Trophoblast cell (in vitro differentiated cells and primary cell): Measurements from ENCODE around the gene LRRC2.
A peak's percentile ranks its signal among the peaks of the same experiment; 100 is the strongest.

Experiments used
- DNase-seq, 2 donors: peaks; one replicate each; pipeline ENCODE4 v3.0.0-alpha.2; 2016
- H2AFZ ChIP-seq: 2 replicates; pipeline ENCODE4 v1.6.1; 2013; ENCODE audit warnings: low read length, moderate library complexity, mild to moderate bottlenecking; ENCODE audit not compliant: insufficient read depth, poor library complexity
- H2AK5ac ChIP-seq: 2 replicates; pipeline ENCODE4 v1.6.1; 2013; ENCODE audit warnings: mild to moderate bottlenecking, low read length
- H2BK120ac ChIP-seq: 2 replicates; pipeline ENCODE4 v1.6.1; 2013; ENCODE audit warnings: low read length, mild to moderate bottlenecking, moderate library complexity; ENCODE audit not compliant: insufficient read depth, poor library complexity
- H2BK12ac ChIP-seq: 2 replicates; pipeline ENCODE4 v1.6.1; 2013; ENCODE audit warnings: mild to moderate bottlenecking, low read length, moderate library complexity
- H2BK5ac ChIP-seq: 2 replicates; pipeline ENCODE4 v1.6.1; 2013; ENCODE audit warnings: low read length, low read depth, moderate library complexity, mild to moderate bottlenecking; ENCODE audit not compliant: poor library complexity
- H3K14ac ChIP-seq: 2 replicates; pipeline ENCODE4 v1.6.1; 2013; ENCODE audit warnings: mild to moderate bottlenecking, low read length
- H3K18ac ChIP-seq: 2 replicates; pipeline ENCODE4 v1.6.1; 2013; ENCODE audit warnings: mild to moderate bottlenecking, low read length
- H3K23ac ChIP-seq: 2 replicates; pipeline ENCODE4 v1.6.1; 2013; ENCODE audit warnings: low read length
- H3K27ac ChIP-seq: 2 replicates; pipeline ENCODE4 v1.5.1; 2013; ENCODE audit warnings: low read depth, mild to moderate bottlenecking, inconsistent platforms, low read length, moderate library complexity
- H3K27me3 ChIP-seq: 2 replicates; pipeline ENCODE4 v1.6.1; 2013; ENCODE audit warnings: inconsistent platforms, mild to moderate bottlenecking, low read length, moderate library complexity; ENCODE audit not compliant: insufficient read depth
- H3K36me3 ChIP-seq, 2 experiments: 1 replicate in 1 of 2; 2 replicates in 1 of 2; pipeline ENCODE4 v1.6.1; 2013; ENCODE audit warnings: low read length in 2 of 2, mild to moderate bottlenecking in 2 of 2, moderate library complexity in 1 of 2; ENCODE audit not compliant: insufficient read depth in 2 of 2, control insufficient read depth in 1 of 2
- H3K4ac ChIP-seq: 2 replicates; pipeline ENCODE4 v1.6.1; 2013; ENCODE audit warnings: low read depth, mild to moderate bottlenecking, low read length, moderate library complexity
- H3K4me1 ChIP-seq, 2 experiments: 1 replicate in 1 of 2; 2 replicates in 1 of 2; pipeline ENCODE4 v1.6.1; 2013; ENCODE audit warnings: low read length in 2 of 2, mild to moderate bottlenecking in 2 of 2, moderate library complexity in 1 of 2; ENCODE audit not compliant: insufficient read depth in 2 of 2, control insufficient read depth in 1 of 2
- H3K4me2 ChIP-seq: 2 replicates; pipeline ENCODE4 v1.6.1; 2013; ENCODE audit warnings: inconsistent platforms, mild to moderate bottlenecking, low read length, moderate library complexity
- H3K4me3 ChIP-seq: 2 replicates; pipeline ENCODE4 v1.5.1; 2013; ENCODE audit warnings: mild to moderate bottlenecking, low read depth, low read length, inconsistent platforms
- H3K79me1 ChIP-seq: one replicate; pipeline ENCODE4 v1.6.1; 2013; ENCODE audit warnings: low read length
- H3K79me2 ChIP-seq: 2 replicates; pipeline ENCODE4 v1.6.1; 2013; ENCODE audit warnings: low read length, mild to moderate bottlenecking; ENCODE audit not compliant: control insufficient read depth, insufficient read depth, poor library complexity
- H3K9ac ChIP-seq: 2 replicates; pipeline ENCODE4 v1.6.1; 2013; ENCODE audit warnings: mild to moderate bottlenecking, low read length
- H3K9me3 ChIP-seq: 2 replicates; pipeline ENCODE4 v1.6.1; 2013; ENCODE audit warnings: low read depth, mild to moderate bottlenecking, control low read depth, inconsistent platforms, low read length; ENCODE audit not compliant: insufficient read depth
- H4K12ac ChIP-seq: 2 replicates; pipeline ENCODE4 v1.6.1; 2013; ENCODE audit warnings: low read depth, mild to moderate bottlenecking, low read length, moderate library complexity
- H4K8ac ChIP-seq: 2 replicates; pipeline ENCODE4 v1.6.1; 2013; ENCODE audit warnings: low read depth, mild to moderate bottlenecking, low read length, moderate library complexity
- H4K91ac ChIP-seq: one replicate; pipeline ENCODE4 v1.6.1; 2013; ENCODE audit warnings: low read depth, mild to moderate bottlenecking, low read length, moderate library complexity
- WGBS: extraction: QIAGEN DNeasy Blood & Tissue Kit; methylation state at CpG from one replicate; pipeline ENCODE4 v1.1.7; 2013; ENCODE audit warnings: missing lambda C conversion rate; ENCODE audit not compliant: insufficient read length, insufficient coverage; ENCODE audit errors: extremely low coverage; 5-methylcytosine and 5-hydroxymethylcytosine counted together

LRRC2 gene

DNA sequence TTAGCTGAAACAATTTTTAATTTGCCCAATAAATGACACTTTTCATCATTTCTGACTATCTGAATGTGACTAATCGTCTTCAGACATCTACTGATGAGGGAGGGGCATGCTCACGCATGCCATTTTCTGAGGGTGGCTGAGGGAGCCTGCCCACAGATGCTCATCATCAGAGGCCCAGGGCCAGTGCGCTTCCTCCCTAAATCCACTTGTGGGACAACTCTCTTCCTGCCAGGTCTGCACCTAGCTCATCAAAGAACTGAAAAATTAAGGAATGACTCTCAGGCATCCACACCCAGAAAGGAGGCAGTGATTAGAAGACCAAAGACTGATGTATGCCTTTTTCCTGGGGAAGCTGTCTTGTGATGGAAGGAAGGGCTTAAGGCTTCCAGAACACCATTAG, 45.6 kb downstream of the LRRC2 start:
- Histone ChIP-seq H2BK120ac (no peak overlapping the region), H2AK5ac (no peak overlapping the region), H3K14ac (no peak overlapping the region), H3K18ac (no peak overlapping the region), H4K91ac (no peak overlapping the region), H2AFZ (no peak overlapping the region), H3K4me1 (no peaks in the 10 kb centered on the region), H3K79me2 (no peaks in the 10 kb centered on the region), H3K27ac (no peak overlapping the region), H3K36me3 (no peaks in the 10 kb centered on the region), H3K4ac (no peak overlapping the region), H4K8ac (no peak overlapping the region), H4K12ac (no peak overlapping the region), H3K79me1 (no peaks in the 10 kb centered on the region), H3K4me3 (no peak overlapping the region), H2BK5ac (no peak overlapping the region), H2BK12ac (no peak overlapping the region), H3K9me3 (no peaks in the 10 kb centered on the region), H3K4me2 (no peak overlapping the region), H3K23ac (no peak overlapping the region), H3K9ac (no peak overlapping the region), H3K27me3 (no peaks in the 10 kb centered on the region)
- no CpG with 5 or more reads among the region's 3 CpGs for WGBS
- DNase-seq: no peak

DNA sequence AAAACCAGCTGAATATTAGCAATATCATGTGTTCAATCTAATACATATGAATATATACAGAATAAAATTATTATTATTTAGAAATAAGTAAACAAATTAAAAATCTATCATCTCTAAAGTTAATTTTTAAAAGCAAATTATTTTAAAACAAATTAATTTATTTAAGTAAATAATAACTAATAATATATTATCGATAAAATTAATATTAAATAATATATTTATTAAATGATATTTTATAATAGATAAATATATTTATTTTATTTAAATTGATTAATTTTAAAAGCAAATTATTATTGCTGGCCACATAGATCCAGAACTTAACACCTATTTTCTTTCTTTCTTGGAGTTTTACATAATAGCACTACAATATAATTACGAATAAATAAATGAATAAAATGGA, 46.1 kb downstream of the LRRC2 start:
- H4K12ac ChIP-seq: no peak overlapping the region
- H3K79me1 ChIP-seq: no peaks in the 10 kb centered on the region
- no peak overlapping the region for H3K4ac ChIP-seq
- no peak overlapping the region for H2BK12ac ChIP-seq
- H3K27ac ChIP-seq: no peak overlapping the region
- no peaks in the 10 kb centered on the region for H3K27me3 ChIP-seq
- no peak overlapping the region for H2AK5ac ChIP-seq
- no peak overlapping the region for H3K14ac ChIP-seq
- H4K91ac ChIP-seq: no peak overlapping the region
- H3K4me2 ChIP-seq: no peak overlapping the region
- H3K18ac ChIP-seq: no peak overlapping the region
- no peak overlapping the region for H2BK5ac ChIP-seq
- no CpG with 5 or more reads among the region's 2 CpGs for WGBS
- no peaks in the 10 kb centered on the region for H3K4me1 ChIP-seq
- no peaks in the 10 kb centered on the region for H3K36me3 ChIP-seq
- H2AFZ ChIP-seq: no peak overlapping the region
- no peak overlapping the region for H3K4me3 ChIP-seq
- no peak overlapping the region for H3K23ac ChIP-seq
- no peak overlapping the region for H4K8ac ChIP-seq
- no peaks in the 10 kb centered on the region for H3K9me3 ChIP-seq
- H3K9ac ChIP-seq: no peak overlapping the region
- no peak overlapping the region for H2BK120ac ChIP-seq
- H3K79me2 ChIP-seq: no peaks in the 10 kb centered on the region
- DNase-seq: no peak

DNA sequence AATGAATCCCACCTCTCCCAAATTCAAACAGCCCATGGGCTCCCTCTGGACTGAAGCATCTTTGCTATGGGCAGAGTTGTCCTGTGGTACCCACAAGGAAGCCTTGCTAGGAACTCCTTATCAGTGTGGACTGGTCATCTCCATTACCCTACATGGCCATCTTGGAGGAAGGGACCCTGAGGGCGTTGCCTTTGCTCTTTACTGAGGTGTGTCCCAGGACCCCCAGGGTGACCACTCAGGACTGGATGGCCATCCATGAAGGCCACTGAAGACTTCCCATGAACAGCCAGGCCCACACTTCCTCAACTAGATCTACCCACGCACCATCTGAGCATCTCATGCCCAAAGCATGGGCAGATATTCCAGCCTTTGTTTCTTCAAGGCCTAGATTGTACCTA, 48.3 kb downstream of the LRRC2 start:
- no peak overlapping the region for H2BK120ac ChIP-seq
- DNase-seq: no peak
- no peak overlapping the region for H2AK5ac ChIP-seq
- no peaks in the 10 kb centered on the region for H3K9me3 ChIP-seq
- no peak overlapping the region for H2AFZ ChIP-seq
- WGBS: no CpG with 5 or more reads among the region's 2 CpGs
- H3K4me2 ChIP-seq: no peak overlapping the region
- no peak overlapping the region for H2BK12ac ChIP-seq
- H4K12ac ChIP-seq: no peak overlapping the region
- no peak overlapping the region for H3K4ac ChIP-seq
- no peak overlapping the region for H3K14ac ChIP-seq
- H3K36me3 ChIP-seq: no peaks in the 10 kb centered on the region
- no peak overlapping the region for H3K18ac ChIP-seq
- no peak overlapping the region for H3K4me3 ChIP-seq
- no peak overlapping the region for H3K9ac ChIP-seq
- H3K27me3 ChIP-seq: no peaks in the 10 kb centered on the region
- no peak overlapping the region for H3K23ac ChIP-seq
- no peaks in the 10 kb centered on the region for H3K79me2 ChIP-seq
- no peak overlapping the region for H2BK5ac ChIP-seq
- no peaks in the 10 kb centered on the region for H3K4me1 ChIP-seq
- no peak overlapping the region for H4K91ac ChIP-seq
- H4K8ac ChIP-seq: no peak overlapping the region
- no peak overlapping the region for H3K27ac ChIP-seq
- H3K79me1 ChIP-seq: no peaks in the 10 kb centered on the region

DNA sequence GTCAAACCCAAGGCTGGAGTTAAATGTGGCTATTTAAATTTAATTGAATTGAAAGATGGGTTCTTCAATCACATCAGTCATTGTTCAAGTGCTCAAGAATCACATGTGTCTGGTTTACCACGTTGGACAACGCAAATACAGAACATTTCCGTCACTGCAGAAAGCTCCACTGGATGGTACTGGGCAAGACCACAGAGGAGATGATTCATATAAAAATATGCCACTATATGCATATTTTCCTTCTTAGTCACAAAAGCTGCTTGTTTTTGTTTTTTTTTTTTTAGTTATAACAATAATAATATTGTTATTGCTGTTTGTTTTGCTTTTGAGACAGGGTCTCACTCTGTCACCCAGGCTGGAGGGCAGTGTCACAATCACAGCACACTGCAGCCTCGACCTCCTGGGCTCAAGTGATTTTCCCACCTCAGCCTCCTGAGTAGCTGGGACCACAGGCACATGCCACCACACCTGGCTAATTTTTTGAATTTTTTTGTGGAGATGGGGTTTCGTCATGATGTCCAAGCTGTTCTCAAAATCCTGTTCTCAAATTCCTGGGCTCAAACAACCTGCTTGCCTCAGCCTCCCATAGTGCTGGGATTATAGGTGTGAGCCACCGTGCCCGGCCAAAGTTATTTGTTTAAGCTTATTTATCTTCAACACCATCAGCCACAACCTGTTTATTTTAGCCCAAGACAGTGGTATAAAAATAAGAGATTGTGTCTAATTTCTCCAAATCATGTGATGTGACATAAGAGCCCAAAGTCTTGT, 48.9 kb downstream of the LRRC2 start:
- WGBS: no CpG with 5 or more reads among the region's 7 CpGs
- no peaks in the 10 kb centered on the region for H3K79me2 ChIP-seq
- no peak overlapping the region for H3K4me3 ChIP-seq
- no peak overlapping the region for H4K8ac ChIP-seq
- no peaks in the 10 kb centered on the region for H3K27me3 ChIP-seq
- no peak overlapping the region for H2AK5ac ChIP-seq
- H3K4ac ChIP-seq: no peak overlapping the region
- no peak overlapping the region for H3K27ac ChIP-seq
- no peak overlapping the region for H3K9ac ChIP-seq
- no peaks in the 10 kb centered on the region for H3K9me3 ChIP-seq
- no peak overlapping the region for H3K23ac ChIP-seq
- H3K36me3 ChIP-seq: no peaks in the 10 kb centered on the region
- H2BK5ac ChIP-seq: no peak overlapping the region
- H4K91ac ChIP-seq: no peak overlapping the region
- no peak overlapping the region for H3K14ac ChIP-seq
- no peaks in the 10 kb centered on the region for H3K4me1 ChIP-seq
- H3K4me2 ChIP-seq: no peak overlapping the region
- H2BK12ac ChIP-seq: no peak overlapping the region
- DNase-seq: peak in 1 of 2 donors; percentile 46
- no peak overlapping the region for H3K18ac ChIP-seq
- H2BK120ac ChIP-seq: no peak overlapping the region
- no peak overlapping the region for H4K12ac ChIP-seq
- H3K79me1 ChIP-seq: no peaks in the 10 kb centered on the region
- no peak overlapping the region for H2AFZ ChIP-seq
